Measurements from ENCODE around the gene LUZP1. TPM values are rescaled to one million over a fixed set of nuclear protein-coding genes. Genes with fewer than 3 reads are reported as not detected.
A peak's percentile ranks its signal among the peaks of the same experiment; 100 is the strongest.

LUZP1 gene
- total and polyA plus RNA-seq, 10 of the 15 experiments (the other 5 are each of a cell fraction or from before 2014, with no cell fraction given) = 11.3 to 28.2 (median 17.3) TPM

DNA sequence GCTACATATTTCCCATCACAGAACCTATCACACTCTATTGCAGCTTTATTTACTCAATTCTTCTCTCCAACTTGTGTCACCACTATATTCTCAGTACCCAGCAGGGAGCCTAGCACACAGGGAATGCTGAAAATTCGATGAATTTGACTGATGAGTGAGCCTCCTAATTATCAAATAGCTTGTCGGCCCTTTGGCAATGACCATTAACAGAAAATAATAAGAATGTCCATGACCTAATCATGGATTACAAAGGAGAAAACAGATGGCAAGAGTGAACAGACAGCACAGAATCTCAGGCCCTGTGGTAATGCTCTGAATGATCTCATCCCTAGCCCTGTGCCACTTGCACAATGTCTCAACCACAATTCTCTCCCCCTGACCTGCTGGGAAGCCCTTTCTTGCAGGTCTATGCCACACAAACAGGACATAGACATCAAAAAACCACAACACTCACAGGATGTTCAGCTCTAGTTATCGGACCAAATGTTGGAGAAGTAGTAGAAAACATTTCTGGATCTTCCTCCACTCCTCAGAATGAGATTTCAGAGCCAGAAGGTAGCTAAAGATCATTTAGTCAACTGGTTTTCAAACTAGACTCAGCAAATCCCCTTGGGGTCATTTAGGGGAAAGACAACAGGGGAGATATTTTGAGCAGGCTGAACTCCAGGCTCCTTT, 68.4 kb downstream of the LUZP1 start:
- ChIA-PET SMC1A (ENCODE audit: uncharacterized antibody, unreplicated experiment) (interaction anchor here (0.7 to 7.6 kb wide), 29 partner anchors 13 to 147 kb away, joined by 3 to 455 read pairs (median 4); partner anchors contain the start of gene LUZP1), CTCF (interaction anchor here (0.8 to 20.3 kb wide), 20 partner anchors 11 to 203 kb away, joined by 3 to 961 read pairs (median 6); partner anchors contain the start of gene LUZP1), POLR2A (interaction anchor here (0.5 to 5.7 kb wide), 7 partner anchors 12 to 176 kb away, joined by 3 to 31 read pairs (median 3); no protein-coding TSS in a partner anchor), RAD21 (ENCODE audit: unreplicated experiment) (interaction anchor here (1.2 to 6.3 kb wide), 16 partner anchors 11 to 244 kb away, joined by 3 to 338 read pairs (median 10); partner anchors contain the start of genes HNRNPR and LUZP1)
- Histone ChIP-seq H3K27me3 (replicated peaks in 1 of 2; ENCODE audit: control insufficient read depth in 2 of 2, insufficient read depth in 2 of 2, low read length in 1 of 2) (no peaks in the 10 kb centered on the region), H3K4me3 (no peak overlapping the region), H3K4me2 (ENCODE audit: control insufficient read depth, insufficient read depth) (no peak overlapping the region), H4K20me1 (ENCODE audit: control insufficient read depth, insufficient read depth) (no peaks in the 10 kb centered on the region), H3K36me3 (ENCODE audit: control insufficient read depth in 2 of 2, insufficient read depth in 2 of 2, low read length in 1 of 2) (no peaks in the 10 kb centered on the region; a peak in 1 of 4 replicates), H3K79me2 (ENCODE audit: control insufficient read depth, insufficient read depth, low read length) (no peaks in the 10 kb centered on the region; the same call in 1 of the 2 replicates), H3K27ac (ENCODE audit: control insufficient read depth, insufficient read depth) (no peak overlapping the region), H3K9me3 (replicated peaks; ENCODE audit: control insufficient read depth, insufficient read depth, low read length) (no peaks in the 10 kb centered on the region), H2AFZ (ENCODE audit: control insufficient read depth, low read depth, low read length) (no peak overlapping the region), H3K9ac (ENCODE audit: control insufficient read depth, insufficient read depth, low read length) (no peak overlapping the region), H3K4me1 (ENCODE audit: control insufficient read depth, insufficient read depth, low read length) (no peaks in the 10 kb centered on the region)
- ATAC-seq (peak; percentile 89), DNase-seq (ENCODE audit: low read depth, low spot score) (no peak), FAIRE-seq (no peak)
- in situ Hi-C loops (cut with MboI) = no loop called here
- BruUV-seq (replicated peaks) = no TSS peak
- intact Hi-C loops (cut with micrococcal nuclease; ENCODE audit: unreplicated experiment) = loop anchor here (5.0 kb wide), 1 partner anchor 182 kb away; no protein-coding TSS in a partner anchor
- WGBS (ENCODE audit: insufficient coverage, insufficient replicate concordance, low lambda C conversion rate, missing lambda C conversion rate) = 46% methylated on average over 3 of the region's 3 CpGs
- TF ChIP-seq SREBF1 (IDR thresholded peaks at IDR 0.05; ENCODE audit: low read length) (no peak), NR2F1 (conservative IDR thresholded peaks at IDR 0.05) (peak; percentile 30; the same call in 1 of the 2 replicates), ETV6 (conservative IDR thresholded peaks at IDR 0.05 in 1 of 2, IDR thresholded peaks at IDR 0.05 in 1 of 2; ENCODE audit: borderline replicate concordance in 1 of 2, low read depth in 1 of 2) (peak in 1 of 2 experiments; percentile 52; a peak in 1 of 4 replicates), POLR2A (IDR thresholded peaks at IDR 0.05; ENCODE audit: low read depth, low read length) (no peak), RUNX3 (IDR thresholded peaks at IDR 0.05; ENCODE audit: low read length) (peak; percentile 82), SP1 (IDR thresholded peaks at IDR 0.05; ENCODE audit: low read depth, low read length) (no peak), E4F1 (IDR thresholded peaks at IDR 0.05; ENCODE audit: borderline replicate concordance, partially characterized antibody) (no peak), BHLHE40 (IDR thresholded peaks at IDR 0.05; ENCODE audit: borderline replicate concordance in 1 of 2, low read depth in 2 of 2, low read length in 1 of 2) (peak in 1 of 2 experiments; percentile 29; a peak in 1 of 4 replicates), STAT1 (conservative IDR thresholded peaks at IDR 0.05) (no peak), YY1 (IDR thresholded peaks at IDR 0.05; ENCODE audit: low read depth, low read length) (no peak), CBX5 (IDR thresholded peaks at IDR 0.05; ENCODE audit: low read depth) (no peak), DPF2 (IDR thresholded peaks at IDR 0.05) (no peak), MTA2 (IDR thresholded peaks at IDR 0.05; ENCODE audit: low read depth) (no peak), IRF3 (IDR thresholded peaks at IDR 0.05) (no peak), E2F8 (IDR thresholded peaks at IDR 0.05; ENCODE audit: low read depth, partially characterized antibody) (no peak), CHD1 (IDR thresholded peaks at IDR 0.05; ENCODE audit: low read depth, low read length) (no peak), ATF7 (IDR thresholded peaks at IDR 0.05; ENCODE audit: low read depth) (peak; percentile 65; the same call in 1 of the 2 replicates), POU2F2 (IDR thresholded peaks at IDR 0.05; ENCODE audit: borderline replicate concordance, low read depth, low read length) (no peak)

Measured in GM12878 (cell line).